KMS-11 (cell line): ENCODE measurements around the gene MOCS3.

ENCODE experiments used
- H2AFZ ChIP-seq: fragments of 200-600 bp; sonication (generic); 2 replicates; pipeline ENCODE4 v1.6.1; 2016; ENCODE audit warnings: antibody characterized with exemption, mixed run types, low read depth
- H3K27ac ChIP-seq: fragments of 200-600 bp; sonication (generic); 2 replicates; pipeline ENCODE4 v1.6.1; 2016; ENCODE audit warnings: mild to moderate bottlenecking, mixed run types
- H3K27me3 ChIP-seq: fragments of 200-600 bp; sonication (generic); 2 replicates; pipeline ENCODE4 v1.6.1; 2017; ENCODE audit warnings: mild to moderate bottlenecking, low read depth, mixed run types, moderate library complexity; ENCODE audit not compliant: insufficient read depth
- H3K36me3 ChIP-seq: fragments of 200-600 bp; sonication (generic); 2 replicates; pipeline ENCODE4 v1.6.1; 2017; ENCODE audit warnings: mild to moderate bottlenecking, mixed run types; ENCODE audit not compliant: insufficient read depth
- H3K4me1 ChIP-seq: fragments of 200-600 bp; sonication (generic); 2 replicates; pipeline ENCODE4 v1.6.1; 2016; ENCODE audit warnings: mild to moderate bottlenecking, low read depth, mixed run types; ENCODE audit not compliant: poor library complexity, severe bottlenecking
- H3K4me2 ChIP-seq: fragments of 200-600 bp; sonication (generic); 2 replicates; pipeline ENCODE4 v1.7.0; 2016; ENCODE audit warnings: mild to moderate bottlenecking, mixed run types
- H3K4me3 ChIP-seq: fragments of 200-600 bp; sonication (generic); IDR thresholded peaks from 2 replicates; pipeline ENCODE4 v1.6.1; 2017; ENCODE audit warnings: low read depth, low read length, mixed read lengths; ENCODE audit not compliant: insufficient read depth
- H3K79me2 ChIP-seq: fragments of 200-600 bp; sonication (generic); 2 replicates; pipeline ENCODE4 v1.6.1; 2016; ENCODE audit warnings: low read depth, mixed run types; ENCODE audit not compliant: insufficient read depth
- H3K9ac ChIP-seq: fragments of 200-600 bp; sonication (generic); 2 replicates; pipeline ENCODE4 v1.6.1; 2016; ENCODE audit warnings: mild to moderate bottlenecking, mixed run types
- H4K20me1 ChIP-seq: fragments of 200-600 bp; sonication (generic); 2 replicates; pipeline ENCODE4 v1.6.1; 2016; ENCODE audit warnings: mild to moderate bottlenecking, mixed run types; ENCODE audit not compliant: insufficient read depth
- TF ChIP-seq, protein P1 (sequence below): fragments of 200-600 bp; sonication (generic); conservative IDR thresholded peaks from 2 replicates; pipeline ENCODE4 v1.6.1; 2017; ENCODE audit warnings: low read depth, mild to moderate bottlenecking, antibody characterized with exemption, low read length, moderate library complexity, mixed read lengths

MOCS3 gene

GRCh38 chr20:50959543-50960126, 1.0 kb downstream of the MOCS3 start:
- TF ChIP-seq, protein P1, sequence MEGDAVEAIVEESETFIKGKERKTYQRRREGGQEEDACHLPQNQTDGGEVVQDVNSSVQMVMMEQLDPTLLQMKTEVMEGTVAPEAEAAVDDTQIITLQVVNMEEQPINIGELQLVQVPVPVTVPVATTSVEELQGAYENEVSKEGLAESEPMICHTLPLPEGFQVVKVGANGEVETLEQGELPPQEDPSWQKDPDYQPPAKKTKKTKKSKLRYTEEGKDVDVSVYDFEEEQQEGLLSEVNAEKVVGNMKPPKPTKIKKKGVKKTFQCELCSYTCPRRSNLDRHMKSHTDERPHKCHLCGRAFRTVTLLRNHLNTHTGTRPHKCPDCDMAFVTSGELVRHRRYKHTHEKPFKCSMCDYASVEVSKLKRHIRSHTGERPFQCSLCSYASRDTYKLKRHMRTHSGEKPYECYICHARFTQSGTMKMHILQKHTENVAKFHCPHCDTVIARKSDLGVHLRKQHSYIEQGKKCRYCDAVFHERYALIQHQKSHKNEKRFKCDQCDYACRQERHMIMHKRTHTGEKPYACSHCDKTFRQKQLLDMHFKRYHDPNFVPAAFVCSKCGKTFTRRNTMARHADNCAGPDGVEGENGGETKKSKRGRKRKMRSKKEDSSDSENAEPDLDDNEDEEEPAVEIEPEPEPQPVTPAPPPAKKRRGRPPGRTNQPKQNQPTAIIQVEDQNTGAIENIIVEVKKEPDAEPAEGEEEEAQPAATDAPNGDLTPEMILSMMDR: no peak
- Histone ChIP-seq H3K4me3 (no peak overlapping the region), H4K20me1 (no peaks in the 10 kb centered on the region), H3K4me2 (peak overlapping the region; percentile 70), H2AFZ (no peak overlapping the region), H3K4me1 (peaks cover 36% of the 10 kb centered on the region), H3K36me3 (peaks cover 3% of the 10 kb centered on the region; the same call in 1 of the 2 replicates), H3K27ac (no peak overlapping the region), H3K27me3 (no peaks in the 10 kb centered on the region), H3K79me2 (peaks cover 58% of the 10 kb centered on the region), H3K9ac (no peak overlapping the region; the same call in 1 of the 2 replicates)

- Histone ChIP-seq H3K4me2 (no peak overlapping the region), H3K27ac (no peak overlapping the region), H3K9ac (no peak overlapping the region), H3K4me3 (no peak overlapping the region), H3K79me2 (no peaks in the 10 kb centered on the region), H4K20me1 (no peaks in the 10 kb centered on the region), H2AFZ (no peak overlapping the region), H3K4me1 (no peaks in the 10 kb centered on the region), H3K27me3 (no peaks in the 10 kb centered on the region), H3K36me3 (no peaks in the 10 kb centered on the region)
- TF ChIP-seq, protein P1: no peak
Measured at GRCh38 chr20:50967586-50967985, 9.0 kb downstream of the MOCS3 start.

GRCh38 chr20:50968289-50968688, 9.7 kb downstream of the MOCS3 start:
- H3K4me2 ChIP-seq: no peak overlapping the region
- no peaks in the 10 kb centered on the region for H4K20me1 ChIP-seq
- no peaks in the 10 kb centered on the region for H3K79me2 ChIP-seq
- no peak overlapping the region for H3K27ac ChIP-seq
- H3K36me3 ChIP-seq: no peaks in the 10 kb centered on the region
- no peak overlapping the region for H3K9ac ChIP-seq
- TF ChIP-seq, protein P1: no peak
- no peak overlapping the region for H3K4me3 ChIP-seq
- no peaks in the 10 kb centered on the region for H3K27me3 ChIP-seq
- no peaks in the 10 kb centered on the region for H3K4me1 ChIP-seq
- H2AFZ ChIP-seq: no peak overlapping the region

- TF ChIP-seq, protein P1: no peak
- Histone ChIP-seq H3K4me2 (no peak overlapping the region), H3K27ac (no peak overlapping the region), H2AFZ (no peak overlapping the region), H3K4me3 (no peak overlapping the region), H3K36me3 (no peaks in the 10 kb centered on the region), H3K4me1 (no peaks in the 10 kb centered on the region), H3K9ac (no peak overlapping the region), H4K20me1 (no peaks in the 10 kb centered on the region), H3K27me3 (no peaks in the 10 kb centered on the region), H3K79me2 (no peaks in the 10 kb centered on the region)
Measured at GRCh38 chr20:50969435-50969834, 10.8 kb downstream of the MOCS3 start.
